ENCODE measurements around the gene DDX47. TPM values are rescaled to one million over a fixed set of nuclear protein-coding genes. Genes with fewer than 3 reads are reported as not detected.

Gene DDX47
- total and polyA plus RNA-seq, 9 of the 15 experiments (the other 6 are each of a cell fraction or from before 2014, with no cell fraction given): 39.4 to 186 (median 64.4) TPM

GRCh38 chr12:12835378-12836146 is 22.4 kb downstream of the DDX47 start (continued):
- TF ChIP-seq RBM25 (IDR thresholded peaks at IDR 0.05; ENCODE audit: low read depth, low read length, severe bottlenecking): peak; percentile 84
- TF ChIP-seq NEUROD1 (IDR thresholded peaks at IDR 0.05; ENCODE audit: borderline replicate concordance, low read depth, low read length, partially characterized antibody): no peak
- no peak for TF ChIP-seq GATAD2B (IDR thresholded peaks at IDR 0.05; ENCODE audit: borderline replicate concordance)
- no peak for TF ChIP-seq KAT2B (IDR thresholded peaks at IDR 0.05; ENCODE audit: low read depth, low read length)

DNA sequence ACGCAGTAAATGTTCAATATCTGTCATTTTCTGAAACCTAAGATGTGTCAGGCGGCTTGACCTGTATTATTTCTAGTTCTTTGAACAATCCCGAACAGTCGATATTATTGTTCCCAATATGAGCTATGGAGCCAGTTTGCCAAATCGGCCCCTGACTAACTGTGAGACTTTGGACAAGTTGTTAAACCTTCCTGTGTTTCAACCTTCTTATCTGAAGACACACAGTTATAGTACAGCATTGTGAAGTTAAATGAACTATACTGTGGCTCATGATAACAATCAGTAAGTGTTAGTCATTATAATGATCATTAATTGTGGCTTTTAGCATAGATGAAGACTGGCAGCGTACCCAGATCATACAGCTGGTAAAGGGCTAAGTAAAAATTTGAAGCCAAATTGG is 23.4 kb downstream of the DDX47 start:
- FAIRE-seq: no peak
- Histone ChIP-seq H3K4me1 (replicated peaks in 1 of 2; ENCODE audit: control insufficient read depth in 2 of 2, insufficient read depth in 2 of 2, low read length in 2 of 2) (no peaks in the 10 kb centered on the region; a peak in 1 of 5 replicates), H3K4me3 (no peak overlapping the region), H2AFZ (ENCODE audit: low read depth, low read length) (no peak overlapping the region), H3K27me3 (ENCODE audit: control insufficient read depth in 2 of 2, insufficient read depth in 2 of 2, low read length in 2 of 2) (no peaks in the 10 kb centered on the region), H3K9me1 (ENCODE audit: control insufficient read depth, insufficient read depth, low read length) (no peaks in the 10 kb centered on the region), H3K36me3 (ENCODE audit: control insufficient read depth, insufficient read depth, low read length) (peaks cover 16% of the 10 kb centered on the region; the same call in 2 of the 3 replicates), H3K27ac (ENCODE audit: extremely low read depth, low read depth, low read length) (no peak overlapping the region), H3K9ac (ENCODE audit: insufficient read depth in 1 of 2, low read depth in 2 of 2, low read length in 2 of 2) (no peak overlapping the region), H3K4me2 (ENCODE audit: insufficient read depth, low read length) (no peak overlapping the region), H3K79me2 (ENCODE audit: control insufficient read depth, insufficient read depth, low read length) (no peaks in the 10 kb centered on the region), H4K20me1 (replicated peaks; ENCODE audit: control insufficient read depth, insufficient read depth, low read length) (no peaks in the 10 kb centered on the region; the same call in 1 of the 2 replicates), H3K9me3 (replicated peaks; ENCODE audit: control insufficient read depth, insufficient read depth, low read depth, low read length) (no peaks in the 10 kb centered on the region)
- intact Hi-C loops (cut with micrococcal nuclease) (no loop called here), in situ Hi-C loops (cut with MboI) (no loop called here)
- DNase-seq (ENCODE audit: extremely low read depth in 1 of 4, low spot score in 3 of 4): no peak
- ChIA-PET POLR2A (no interaction called here), CTCF (ENCODE audit: low intra/inter-chr PET ratio) (interaction anchor here (0.7 to 1.8 kb wide), 2 partner anchors 147 to 149 kb away, joined by 5 to 6 read pairs; no protein-coding TSS in a partner anchor)
- BruUV-seq (replicated peaks): no TSS peak
- 75% methylated on average over 6 of the region's 6 CpGs for WGBS (ENCODE audit: insufficient coverage, low coverage, missing lambda C conversion rate)
- ATAC-seq: no peak
- TF ChIP-seq NR2F6 (CRISPR knock-in tag; IDR thresholded peaks at IDR 0.05) (no peak), ETS2 (tag; IDR thresholded peaks at IDR 0.05; ENCODE audit: borderline replicate concordance, poor library complexity, severe bottlenecking) (no peak), HMG20A (CRISPR knock-in tag; conservative IDR thresholded peaks at IDR 0.05) (no peak), RCOR1 (IDR thresholded peaks at IDR 0.05; ENCODE audit: borderline replicate concordance in 1 of 2, low read depth in 2 of 2, low read length in 2 of 2) (no peak), U2AF1 (optimal IDR thresholded peaks at IDR 0.05; ENCODE audit: low read depth, low read length) (no peak), ZNF57 (CRISPR knock-in tag; IDR thresholded peaks at IDR 0.05) (no peak), HLTF (IDR thresholded peaks at IDR 0.05) (no peak), MTA3 (IDR thresholded peaks at IDR 0.05; ENCODE audit: borderline replicate concordance) (no peak), FOXJ3 (CRISPR knock-in tag; IDR thresholded peaks at IDR 0.05) (no peak), FOXP4 (CRISPR knock-in tag; IDR thresholded peaks at IDR 0.05; ENCODE audit: borderline replicate concordance) (no peak), GTF2F1 (IDR thresholded peaks at IDR 0.05; ENCODE audit: low read depth, low read length) (no peak), ZNF3 (CRISPR knock-in tag; IDR thresholded peaks at IDR 0.05) (no peak), NFRKB (IDR thresholded peaks at IDR 0.05; ENCODE audit: low read depth) (no peak), KAT2B (IDR thresholded peaks at IDR 0.05; ENCODE audit: low read depth, low read length) (no peak), ZNF174 (CRISPR knock-in tag; IDR thresholded peaks at IDR 0.05) (no peak), SAFB2 (IDR thresholded peaks at IDR 0.05; ENCODE audit: borderline replicate concordance, low read depth, low read length, severe bottlenecking) (no peak), NFXL1 (CRISPR knock-in tag; IDR thresholded peaks at IDR 0.05) (no peak), ZBED1 (IDR thresholded peaks at IDR 0.05) (no peak)
